Fibroblast of the conjunctiva (primary cell): ENCODE data around the gene AKAP8L.
"Not testable (repeated sequence)": the region's sequence is repeated elsewhere in the genome, so short reads cannot be mapped to it uniquely, and the experiment has no call there.

Source experiments
- DNase-seq: peaks from one replicate; pipeline ENCODE4 v3.0.0-alpha.2; 2010; ENCODE audit warnings: low read depth

Gene AKAP8L

DNA sequence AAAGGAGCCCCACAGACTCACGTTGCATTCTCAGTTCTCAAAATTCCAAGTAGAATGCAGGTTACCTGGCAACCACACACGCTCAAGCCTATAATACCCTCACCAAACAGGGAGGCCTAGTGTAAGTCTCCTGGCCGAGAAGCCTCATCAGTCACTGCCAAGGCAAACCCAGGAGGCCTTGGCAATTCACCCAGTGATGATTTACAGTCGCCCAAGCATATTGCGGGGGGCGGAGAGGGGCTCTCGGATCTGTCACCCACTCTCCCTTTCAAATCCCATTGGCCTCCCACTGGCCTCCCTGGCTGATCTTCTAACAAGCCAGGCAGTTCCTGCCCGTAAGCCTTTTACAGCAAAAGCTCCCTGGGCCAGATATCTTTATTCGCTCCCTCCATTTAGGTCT, 1.1 kb downstream of the AKAP8L start:
- DNase-seq = no peak

DNA sequence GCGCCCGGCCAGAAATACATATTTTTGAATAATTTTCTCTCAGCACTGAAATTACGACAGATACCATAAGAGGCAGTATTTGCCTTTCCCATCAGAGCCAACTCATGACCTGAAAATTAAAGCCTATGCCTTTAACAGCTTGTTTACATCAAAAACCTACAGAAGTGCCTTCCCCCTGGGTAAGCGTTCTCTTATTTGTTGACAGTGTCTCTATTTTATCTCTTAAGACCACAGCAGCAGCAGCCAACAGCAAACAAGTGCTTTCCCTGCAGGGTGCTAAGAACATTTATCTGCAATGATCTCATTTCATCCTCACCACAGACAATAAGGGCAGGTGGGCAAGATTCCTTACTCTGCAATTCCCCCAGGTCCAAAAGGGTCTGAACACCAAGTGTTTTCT, 6.0 kb downstream of the AKAP8L start:
- no peak for DNase-seq

- DNase-seq = not testable (repeated sequence)
Observed at GRCh38 chr19:15411351-15411750, 7.4 kb downstream of the AKAP8L start.

GRCh38 chr19:15404780-15405211, 14.0 kb downstream of the AKAP8L start:
- DNase-seq = no peak

DNA sequence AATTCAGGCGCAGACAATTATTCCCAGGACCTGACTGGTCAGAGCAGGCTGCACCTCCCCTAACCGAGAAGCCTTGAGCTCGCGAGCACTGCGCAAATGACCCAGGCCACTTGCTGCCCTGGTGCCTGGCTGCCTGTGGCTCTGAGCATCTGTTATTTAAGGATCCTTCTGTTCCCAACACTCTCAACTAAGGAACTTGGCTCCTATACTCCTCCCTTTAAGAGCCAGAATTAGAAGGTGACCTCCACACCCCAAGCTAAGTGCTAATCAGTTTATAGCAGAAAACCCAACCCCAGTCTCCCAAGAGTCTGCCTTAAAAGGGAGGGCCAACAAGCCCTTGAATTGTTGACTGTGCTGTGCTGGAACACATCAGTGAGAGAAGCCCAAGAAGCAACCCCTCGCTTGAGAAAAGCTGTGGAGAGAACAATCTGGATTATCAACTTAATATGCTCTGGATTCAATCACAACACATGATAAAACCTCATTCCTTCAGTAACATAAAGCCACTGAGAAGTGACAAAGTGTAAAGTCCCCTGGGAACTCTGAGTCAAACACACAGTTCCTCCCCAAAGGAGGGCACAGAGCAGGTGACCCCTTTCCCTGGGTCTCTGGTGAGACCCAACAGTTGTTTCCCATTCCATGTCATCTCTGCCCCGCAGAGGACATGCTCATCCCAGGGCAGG, 14.6 kb downstream of the AKAP8L start:
- no peak for DNase-seq

DNA sequence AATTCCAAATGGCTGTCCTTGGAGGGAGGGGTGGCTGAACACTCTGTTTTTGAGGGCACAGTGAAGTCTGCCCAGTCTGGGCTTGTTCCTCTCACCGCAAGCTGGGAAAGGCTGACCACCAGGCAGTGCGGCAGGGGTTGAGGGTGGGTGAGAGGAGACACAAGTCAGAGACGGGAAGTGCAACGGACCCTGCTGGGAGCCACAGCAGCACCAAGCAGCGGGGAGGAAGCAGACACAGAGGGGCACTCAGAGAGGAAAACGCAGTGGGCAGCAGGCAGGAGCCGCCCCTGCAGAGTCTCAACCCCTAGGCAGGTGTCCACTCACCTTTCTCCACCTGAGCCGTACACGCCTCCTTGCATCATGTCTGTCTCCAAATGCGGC, 15.6 kb downstream of the AKAP8L start:
- no peak for DNase-seq

DNA sequence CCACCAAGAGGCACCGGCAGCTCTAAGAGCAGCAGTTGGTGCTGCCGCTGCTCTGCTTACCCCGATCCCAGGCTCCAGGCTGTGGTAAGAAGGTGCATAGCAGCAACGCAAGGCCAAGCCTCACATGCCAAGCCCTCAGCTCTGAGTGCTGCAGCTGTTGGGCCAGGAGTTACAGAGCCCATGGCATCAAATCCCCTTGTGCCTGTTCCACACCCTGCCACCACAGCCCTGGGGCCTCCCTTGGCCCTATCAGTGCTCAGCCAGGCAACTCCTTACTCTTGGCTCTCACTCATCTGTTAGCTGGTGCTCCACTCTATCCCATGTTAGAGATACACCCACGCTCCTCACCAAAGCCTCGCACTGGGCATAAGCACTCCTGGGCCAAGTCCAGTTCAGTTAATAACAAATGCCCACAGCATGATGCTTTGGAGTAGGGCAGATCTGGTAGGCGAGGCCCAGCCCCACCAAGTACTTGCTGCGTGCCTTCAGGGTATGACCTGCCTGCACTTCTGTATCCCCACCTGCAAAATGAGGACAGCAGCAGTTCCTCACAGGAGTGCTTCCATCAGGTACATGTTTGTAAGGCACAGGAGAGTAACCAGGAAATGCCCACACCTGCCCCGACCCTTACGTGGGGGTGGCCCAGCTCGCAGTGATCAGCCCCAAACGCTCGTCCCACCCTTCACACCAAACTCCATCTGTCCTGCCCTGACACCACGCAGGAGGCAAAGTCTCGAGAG, 16.2 kb downstream of the AKAP8L start:
- DNase-seq = no peak

- no peak for DNase-seq
Observed at GRCh38 chr19:15401397-15401710, 17.4 kb downstream of the AKAP8L start.

DNA sequence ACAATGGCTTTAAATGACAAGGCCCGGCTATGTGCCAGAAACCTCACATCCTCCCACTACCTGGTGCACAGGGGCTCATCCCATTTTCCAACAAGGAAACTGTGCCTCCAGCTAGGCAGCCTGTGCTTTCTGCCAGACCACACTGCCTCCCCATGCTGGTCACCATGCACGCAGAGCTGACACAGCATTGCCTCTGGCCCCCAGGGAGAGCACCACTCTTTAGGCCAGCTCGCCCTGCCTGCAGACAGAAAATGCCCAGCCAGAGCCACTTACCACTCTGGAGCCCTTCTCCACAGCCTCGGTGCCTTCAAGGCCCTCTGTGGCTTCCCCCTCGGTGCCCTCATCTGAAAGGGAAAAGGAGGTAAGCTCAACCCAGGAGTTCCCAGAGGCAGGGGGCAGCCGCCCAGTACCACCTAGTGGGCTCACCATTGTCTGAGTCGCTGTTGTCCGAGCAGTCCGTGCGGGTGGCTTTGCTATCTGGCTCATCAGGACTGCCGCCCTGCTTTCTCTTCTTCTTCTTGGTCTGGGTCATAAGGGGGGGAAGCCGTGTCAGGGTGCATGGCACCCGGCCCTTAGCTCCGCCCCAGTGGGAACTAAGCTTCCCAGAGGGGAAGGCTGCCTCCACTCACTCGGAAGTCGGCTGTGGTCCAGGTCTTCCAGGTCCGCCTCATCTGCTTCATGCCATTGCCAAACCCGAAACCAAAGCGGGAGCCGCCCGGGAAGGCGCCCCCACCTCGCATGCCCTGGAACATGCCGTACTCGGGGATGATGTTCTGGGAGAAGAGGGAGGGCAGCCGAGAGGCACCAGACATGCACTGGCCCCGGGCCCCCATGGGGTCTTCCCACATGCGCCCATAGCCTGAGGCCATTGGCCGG, 18.0 kb downstream of the AKAP8L start:
- no peak for DNase-seq

- DNase-seq = no peak
Observed at GRCh38 chr19:15399635-15400034, 19.2 kb downstream of the AKAP8L start.

GRCh38 chr19:15399234-15399515, 19.6 kb downstream of the AKAP8L start:
- DNase-seq = no peak

DNA sequence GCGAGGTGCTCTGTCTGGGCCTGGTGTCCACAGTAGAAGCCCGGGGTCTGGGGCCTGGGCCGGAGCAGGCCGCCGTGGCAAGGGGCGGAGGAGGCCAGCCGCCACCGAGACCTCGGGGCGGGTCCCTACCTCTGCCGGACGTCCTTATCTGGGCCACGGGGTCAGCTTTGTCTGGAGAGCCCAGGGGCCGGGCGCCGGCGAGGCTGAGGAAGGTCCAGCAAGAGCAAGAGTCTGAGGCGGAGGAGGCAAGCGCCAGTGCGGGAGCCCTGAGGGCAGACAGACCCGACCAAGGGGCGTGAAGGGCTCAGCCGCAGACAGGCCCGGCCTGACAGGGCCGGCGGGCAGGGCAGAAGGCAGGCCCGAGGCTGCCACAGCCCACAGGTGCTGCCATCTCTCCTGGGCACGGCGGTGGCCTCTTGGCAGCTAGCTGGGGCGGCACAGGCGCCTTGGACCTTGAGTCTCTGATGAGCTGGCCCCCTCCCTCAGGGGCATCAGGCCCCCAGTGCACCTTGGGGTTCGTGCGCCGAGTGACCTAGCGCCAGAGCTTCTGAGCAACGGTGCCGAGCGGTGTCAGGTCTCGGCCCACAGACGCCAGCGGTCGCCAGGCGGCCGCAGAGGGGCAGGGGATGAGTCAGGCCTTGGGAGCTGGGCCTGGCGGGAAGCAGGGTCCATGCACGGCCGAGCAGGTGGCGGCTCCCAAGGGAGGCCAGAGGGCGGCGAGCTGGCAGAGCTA, 20.1 kb downstream of the AKAP8L start:
- no peak for DNase-seq

- DNase-seq = no peak
Observed at GRCh38 chr19:15397782-15398181, 21.0 kb downstream of the AKAP8L start.

GRCh38 chr19:15397236-15397635, 21.6 kb downstream of the AKAP8L start:
- DNase-seq = no peak

DNA sequence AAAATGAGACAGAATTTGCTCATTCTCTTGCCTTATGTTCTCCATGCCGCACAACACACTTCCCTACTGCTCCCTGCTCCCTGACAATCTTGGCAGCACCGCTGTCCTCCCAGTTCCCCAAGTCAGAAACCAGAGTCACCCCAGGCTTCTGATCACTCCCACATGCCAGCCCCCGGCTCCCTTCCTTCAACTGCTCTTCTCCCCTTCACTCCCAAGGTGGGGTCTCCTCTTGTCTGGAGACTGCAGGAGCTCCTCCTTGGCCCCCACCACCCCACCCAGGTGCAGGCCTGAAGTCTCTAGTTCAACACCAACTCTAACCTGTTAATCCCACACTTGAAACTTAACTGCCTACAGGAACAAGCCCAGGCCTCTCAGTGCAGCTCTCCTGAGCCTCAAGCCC, 22.4 kb downstream of the AKAP8L start:
- DNase-seq = no peak

DNA sequence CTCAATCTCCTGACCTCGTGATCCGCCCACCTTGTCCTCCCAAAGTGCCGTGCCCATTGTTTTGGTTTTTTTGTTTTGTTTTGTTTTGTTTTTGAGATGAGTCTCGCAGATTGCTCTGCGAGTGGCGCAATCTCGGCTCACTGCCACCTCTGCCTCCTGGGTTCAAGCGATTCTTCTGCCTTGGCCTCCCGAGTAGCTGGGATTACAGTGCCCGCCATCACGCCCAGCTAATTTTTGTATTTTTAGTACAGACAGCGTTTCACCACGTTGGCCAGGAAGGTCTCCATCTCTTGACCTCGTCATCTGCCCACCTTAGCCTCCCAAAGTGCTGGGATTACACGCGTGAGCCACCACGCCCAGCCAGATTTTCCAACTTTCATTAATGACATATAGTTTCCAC, 23.5 kb downstream of the AKAP8L start:
- not testable (repeated sequence) for DNase-seq

DNA sequence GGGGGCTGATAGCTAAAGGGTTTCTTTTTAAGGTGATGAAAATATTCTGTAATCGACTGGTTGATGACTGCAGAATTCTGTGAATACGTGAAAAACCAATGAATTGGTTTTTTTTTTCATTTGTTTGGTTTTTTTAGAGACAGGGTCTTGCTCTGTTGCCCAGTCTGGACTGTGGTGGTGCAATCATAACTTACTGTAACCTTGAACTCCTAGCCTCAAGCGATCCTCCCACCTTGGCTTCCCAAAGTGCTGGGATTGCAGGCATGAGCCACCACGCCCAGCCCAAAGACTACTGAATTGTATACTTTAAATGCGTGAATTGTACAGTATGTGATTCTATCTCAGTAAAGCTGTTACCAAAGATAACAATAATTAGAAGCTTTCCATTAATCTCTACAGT, 24.4 kb downstream of the AKAP8L start:
- DNase-seq = no peak

DNA sequence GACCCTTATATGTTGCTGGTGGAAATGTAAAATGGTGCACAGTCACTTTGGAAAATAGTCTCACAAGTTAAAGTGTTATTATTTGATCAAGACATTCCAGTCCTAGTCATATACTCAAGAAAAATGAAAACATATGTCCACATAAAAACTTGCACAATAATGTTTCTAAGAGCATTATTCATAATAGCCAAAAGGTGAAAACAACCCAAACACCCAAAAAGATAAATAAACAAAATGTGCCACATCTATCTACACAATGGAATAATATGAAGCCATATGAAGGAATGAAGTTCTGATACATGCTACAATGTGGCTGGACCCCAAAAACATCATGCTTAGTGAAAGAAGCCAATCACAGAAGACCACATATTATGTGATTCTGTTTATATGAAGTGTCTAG, 24.8 kb downstream of the AKAP8L start:
- peak; percentile 63 for DNase-seq

DNA sequence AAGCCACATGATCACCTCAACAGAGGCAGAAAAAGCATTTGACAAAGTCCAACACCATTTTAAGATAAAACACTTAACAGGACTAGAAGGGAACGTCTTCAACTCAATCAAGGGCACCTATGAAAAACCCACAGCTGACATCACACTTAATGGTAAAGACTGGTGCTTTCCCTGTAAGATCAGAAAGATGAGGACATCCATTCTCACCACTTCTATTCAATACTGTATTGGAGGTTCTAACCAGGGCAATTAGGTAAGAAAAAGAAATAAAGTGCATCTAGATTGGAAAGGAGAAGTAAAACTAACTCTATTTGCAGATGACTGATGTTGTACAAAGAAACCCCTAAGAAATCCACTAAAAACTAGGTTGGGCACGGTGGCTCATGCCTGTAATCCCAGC, 28.0 kb downstream of the AKAP8L start:
- DNase-seq = no peak

GRCh38 chr19:15381864-15382263, 36.9 kb downstream of the AKAP8L start:
- no peak for DNase-seq

- DNase-seq = no peak
Observed at GRCh38 chr19:15381429-15381828, 37.4 kb downstream of the AKAP8L start.

GRCh38 chr19:15379999-15380647, 38.7 kb downstream of the AKAP8L start:
- DNase-seq = no peak
